H1 (cell line): ENCODE results near the gene PPARA. TPM values are rescaled to one million over a fixed set of nuclear protein-coding genes. Genes with fewer than 3 reads are reported as not detected.

Source experiments
- ATF3 ChIP-seq: IDR thresholded peaks from 2 replicates; pipeline ENCODE4 v1.6.1; 2011; ENCODE audit warnings: low read depth, mild to moderate bottlenecking, low read length; ENCODE audit not compliant: insufficient read depth
- BACH1 ChIP-seq: IDR thresholded peaks from 2 replicates; pipeline ENCODE4 v1.6.1; 2012; ENCODE audit warnings: low read length, improper control_type of control experiment
- CBX8 ChIP-seq: fragments of 300-800, 300-1000 bp; sonication (generic); IDR thresholded peaks from 2 replicates; pipeline ENCODE4 v1.7.1; 2016; ENCODE audit warnings: low read depth, low read length, borderline replicate concordance
- CEBPB ChIP-seq: IDR thresholded peaks from 2 replicates; pipeline ENCODE4 v1.6.1; 2012; ENCODE audit warnings: low read depth, low read length
- CHD2 ChIP-seq: IDR thresholded peaks from 2 replicates; pipeline ENCODE4 v1.6.1; 2012; ENCODE audit warnings: low read length, improper control_type of control experiment
- FOSL1 ChIP-seq: IDR thresholded peaks from 2 replicates; pipeline ENCODE4 v1.6.1; 2011; ENCODE audit warnings: mild to moderate bottlenecking, low read depth, low read length, moderate library complexity; ENCODE audit not compliant: insufficient read depth
- GTF2F1 ChIP-seq: IDR thresholded peaks from 2 replicates; pipeline ENCODE4 v1.6.1; 2012; ENCODE audit warnings: low read depth, low read length, improper control_type of control experiment, borderline replicate concordance
- HDAC2 ChIP-seq, 2 experiments: fragments of 300-600 bp in 1 of 2; sonication (generic) in 1 of 2; IDR thresholded peaks; 2 replicates each; pipeline ENCODE4 v1.6.1; 2011 to 2012; ENCODE audit warnings: low read depth in 2 of 2, low read length in 2 of 2, mild to moderate bottlenecking in 2 of 2, moderate library complexity in 2 of 2, borderline replicate concordance in 1 of 2, inconsistent platforms in 1 of 2
- MAFK ChIP-seq: IDR thresholded peaks from 2 replicates; pipeline ENCODE4 v1.6.1; 2012; ENCODE audit warnings: low read depth, mild to moderate bottlenecking, improper control_type of control experiment, low read length
- NRF1 ChIP-seq: IDR thresholded peaks from 2 replicates; pipeline ENCODE4 v1.6.1; 2011; ENCODE audit warnings: mild to moderate bottlenecking, low read depth, low read length, improper control_type of control experiment
- RFX5 ChIP-seq: IDR thresholded peaks from 2 replicates; pipeline ENCODE4 v1.6.1; 2011; ENCODE audit warnings: low read depth, low read length, improper control_type of control experiment, borderline replicate concordance
- SIRT6 ChIP-seq: IDR thresholded peaks from one replicate; pipeline ENCODE4 v1.7.1; 2012; ENCODE audit warnings: low read length, inconsistent platforms
- SP2 ChIP-seq: IDR thresholded peaks from 2 replicates; pipeline ENCODE4 v1.6.1; 2012; ENCODE audit warnings: mild to moderate bottlenecking, low read length, inconsistent platforms
- SUZ12 ChIP-seq: fragments of 200-600 bp; sonication (generic); IDR thresholded peaks from 2 replicates; pipeline ENCODE4 v1.6.1; 2012; ENCODE audit warnings: mild to moderate bottlenecking, inconsistent platforms, low read length, moderate library complexity, mixed read lengths
- TAF7 ChIP-seq: optimal IDR thresholded peaks from 2 replicates; pipeline ENCODE3; 2011; ENCODE audit warnings: low read depth, mild to moderate bottlenecking, inconsistent platforms, low read length, moderate library complexity, borderline replicate concordance
- polyA plus RNA-seq, 7 experiments: library from polyadenylated mRNA; depleted of rRNA in 3 of 7; stranded (reverse) in 5 of 7; unstranded in 2 of 7; fragments of >200 nt in 5 of 7; fragments of 200-250 nt in 2 of 7; gene quantifications; 1 replicate in 5 of 7; 2 replicates in 1 of 7; 4 replicates in 1 of 7; pipeline versions ENCODE4 v1.2.1 to v1.2.3, GENCODE V29; 2011 to 2013; ENCODE audit warnings: missing spikeins in 2 of 7, mixed read lengths in 2 of 7
- total RNA-seq: library from RNA; stranded (reverse); fragmentation: NEBNext Ultra II Directional; extraction: Animal tissue kit (Norgen Biotek cat#: 25700); gene quantifications from 2 replicates; pipeline ENCODE4 v1.2.1, GENCODE V29; 2021
- TF ChIP-seq, protein P1 (sequence below): IDR thresholded peaks from 2 replicates; pipeline ENCODE4 v1.6.1; 2012; ENCODE audit warnings: inconsistent platforms

The PPARA gene
- total and polyA plus RNA-seq, 2 of the 8 experiments (the other 6 are each of a cell fraction or from before 2014, with no cell fraction given), result 3.1 to 8.2 TPM

DNA sequence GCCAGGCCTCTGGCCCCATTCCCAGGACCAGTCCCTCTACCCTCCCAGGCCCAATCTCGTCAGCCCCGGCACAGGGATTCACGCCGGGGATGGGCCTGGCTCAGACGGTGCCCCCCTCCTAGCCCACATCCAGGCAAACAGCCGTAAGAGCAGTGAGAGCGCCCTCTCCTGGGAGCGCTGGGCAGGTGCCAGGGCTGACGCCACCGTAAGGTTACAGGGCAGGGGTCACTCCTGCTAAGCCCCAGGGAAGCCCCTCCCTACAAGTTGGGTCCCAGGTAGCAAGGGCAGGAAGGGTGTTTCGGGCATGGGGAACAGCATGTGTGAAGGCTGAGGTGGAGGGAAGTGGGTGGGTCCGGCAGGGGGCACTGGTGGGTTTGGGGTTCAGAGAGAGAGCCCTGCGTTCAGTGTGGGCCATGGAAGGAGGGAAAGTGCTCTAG lies 19.2 kb upstream of the PPARA start (continued):
- TF ChIP-seq FOSL1 (no peak), TAF7 (no peak), SIRT6 (no peak), CHD2 (0 out of 2 replicates have a peak, but pooled peaks have one; percentile 38), RFX5 (no peak), SP2 (no peak), GTF2F1 (no peak), MAFK (no peak), CBX8 (no peak), BACH1 (no peak), ATF3 (no peak), HDAC2 (IDR thresholded peaks at IDR 0.05; ENCODE audit: borderline replicate concordance in 1 of 2, low read depth in 2 of 2, low read length in 2 of 2) (peak in 1 of 2 experiments; percentile 78; a peak in 1 of 4 replicates), SUZ12 (no peak), NRF1 (no peak), CEBPB (no peak)
- TF ChIP-seq, protein P1, sequence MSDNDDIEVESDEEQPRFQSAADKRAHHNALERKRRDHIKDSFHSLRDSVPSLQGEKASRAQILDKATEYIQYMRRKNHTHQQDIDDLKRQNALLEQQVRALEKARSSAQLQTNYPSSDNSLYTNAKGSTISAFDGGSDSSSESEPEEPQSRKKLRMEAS, result 0 out of 2 replicates have a peak, but pooled peaks have one; percentile 26
